GM18858 (cell line): Measurements from ENCODE around the gene DTD1.
A peak's percentile ranks its signal among the peaks of the same experiment; 100 is the strongest.
"Not testable (repeated sequence)": the region's sequence is repeated elsewhere in the genome, so short reads cannot be mapped to it uniquely, and the experiment has no call there.

Source experiments
- ATAC-seq: cut with Tn5 transposase; IDR thresholded peaks from one replicate; pipeline ENCODE4 v1.9.1; 2021; ENCODE audit not compliant: unreplicated experiment

The DTD1 gene

DNA sequence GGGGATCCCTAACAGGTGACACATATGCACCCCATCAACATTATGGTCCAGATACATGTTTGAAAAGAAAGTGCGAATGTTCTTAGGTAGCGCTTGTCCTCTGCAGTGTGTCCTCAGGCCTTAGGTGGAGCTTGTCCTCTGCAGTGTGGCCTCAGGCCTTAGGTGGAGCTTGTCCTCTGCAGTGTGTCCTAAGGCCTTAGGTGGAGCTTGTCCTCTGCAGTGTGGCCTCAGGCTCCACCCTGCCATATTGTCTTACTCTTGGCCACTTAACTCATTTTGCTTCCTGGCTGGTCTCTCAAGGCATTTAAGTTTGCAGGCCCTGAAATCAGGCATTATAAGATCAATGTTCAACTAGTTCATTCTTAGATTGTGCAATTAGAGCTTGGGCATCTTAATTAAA is 151.0 kb downstream of the DTD1 start:
- ATAC-seq, result no peak

- ATAC-seq, result no peak
These were observed 151.9 kb downstream of the DTD1 start for GRCh38 chr20:18739751-18740166.

DNA sequence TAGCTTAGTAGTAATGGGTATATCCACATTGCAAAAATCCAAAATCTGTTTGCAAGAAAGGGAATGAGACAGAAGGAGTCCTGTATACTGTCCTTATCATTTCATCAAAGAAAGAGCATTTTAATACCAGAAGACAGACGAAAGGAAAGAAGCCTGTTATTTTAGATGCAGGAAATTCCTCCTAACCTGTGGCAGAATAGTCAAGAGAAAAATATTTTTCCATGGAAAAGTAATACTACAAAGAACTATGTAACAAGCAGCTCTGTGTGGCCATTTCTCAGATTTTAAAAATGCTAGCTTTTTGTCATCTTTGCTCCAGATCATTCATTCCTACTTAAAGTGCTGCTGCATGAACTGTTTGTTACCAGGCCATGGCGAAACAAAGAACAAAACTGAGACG is 152.9 kb downstream of the DTD1 start:
- ATAC-seq, result no peak

DNA sequence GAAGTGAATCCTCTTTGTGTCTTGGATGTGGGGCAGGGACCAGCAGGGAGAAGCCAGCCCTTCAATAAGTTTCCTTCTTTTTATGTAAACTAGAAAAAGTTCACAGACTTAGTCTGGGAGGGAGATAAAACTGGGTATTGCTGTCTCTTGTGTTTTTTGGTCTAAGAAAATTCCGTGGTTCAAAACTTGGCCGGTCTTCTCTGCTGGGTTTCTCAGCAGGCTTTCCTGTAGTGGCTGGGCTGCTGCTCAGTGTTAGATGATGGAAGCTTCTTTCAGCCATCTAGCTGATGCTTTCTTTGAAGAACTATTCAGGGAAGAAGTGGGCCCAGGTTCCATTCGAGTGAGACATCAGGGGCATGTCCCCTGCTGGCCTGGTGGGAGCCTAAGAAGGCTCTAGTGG is 155.0 kb downstream of the DTD1 start:
- no peak for ATAC-seq

- no peak for ATAC-seq
These were observed 156.0 kb downstream of the DTD1 start for GRCh38 chr20:18743665-18744440.

DNA sequence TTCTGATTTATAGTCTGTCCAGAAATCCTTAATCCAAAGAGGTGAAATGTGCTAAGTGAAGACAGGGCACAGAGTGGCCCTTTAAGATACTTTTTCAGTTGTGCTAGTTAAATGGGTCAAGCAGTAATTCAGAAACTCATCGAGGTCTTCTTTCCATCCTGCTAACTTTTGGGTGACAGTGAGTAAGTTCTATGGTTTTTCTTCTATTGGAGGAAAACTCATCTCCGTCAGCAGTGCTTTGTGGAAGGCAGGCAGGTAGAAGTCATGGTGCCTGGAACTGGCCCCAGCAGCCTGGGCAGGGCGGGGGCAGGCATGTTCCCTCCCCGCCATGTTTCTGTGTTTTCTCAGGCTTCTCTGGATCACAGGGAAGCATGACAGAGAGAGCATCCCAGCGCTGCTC is 159.2 kb downstream of the DTD1 start:
- ATAC-seq, result no peak

- no peak for ATAC-seq
These were observed 161.1 kb downstream of the DTD1 start for GRCh38 chr20:18748987-18749386.

- ATAC-seq, result no peak
These were observed 161.7 kb downstream of the DTD1 start for GRCh38 chr20:18749528-18749927.

DNA sequence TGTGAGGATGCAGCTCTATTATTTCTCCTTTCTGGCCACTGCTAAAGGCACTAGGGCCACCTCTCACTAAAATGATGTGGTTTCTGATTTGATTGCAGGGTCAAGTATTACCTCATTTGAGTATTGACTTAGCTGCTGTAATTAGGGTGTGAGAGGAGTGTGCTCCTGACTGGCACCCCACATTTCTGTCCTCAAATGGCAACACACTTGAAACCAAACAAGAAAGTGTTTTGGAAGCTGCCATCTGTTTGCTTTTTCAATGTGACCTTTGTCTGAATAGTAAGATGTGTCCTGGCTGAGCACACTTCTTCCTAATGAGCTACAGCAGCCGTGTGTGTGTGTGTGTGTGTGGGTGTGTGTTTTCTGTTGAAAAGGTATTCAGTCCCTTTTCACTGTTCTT is 162.9 kb downstream of the DTD1 start:
- no peak for ATAC-seq

DNA sequence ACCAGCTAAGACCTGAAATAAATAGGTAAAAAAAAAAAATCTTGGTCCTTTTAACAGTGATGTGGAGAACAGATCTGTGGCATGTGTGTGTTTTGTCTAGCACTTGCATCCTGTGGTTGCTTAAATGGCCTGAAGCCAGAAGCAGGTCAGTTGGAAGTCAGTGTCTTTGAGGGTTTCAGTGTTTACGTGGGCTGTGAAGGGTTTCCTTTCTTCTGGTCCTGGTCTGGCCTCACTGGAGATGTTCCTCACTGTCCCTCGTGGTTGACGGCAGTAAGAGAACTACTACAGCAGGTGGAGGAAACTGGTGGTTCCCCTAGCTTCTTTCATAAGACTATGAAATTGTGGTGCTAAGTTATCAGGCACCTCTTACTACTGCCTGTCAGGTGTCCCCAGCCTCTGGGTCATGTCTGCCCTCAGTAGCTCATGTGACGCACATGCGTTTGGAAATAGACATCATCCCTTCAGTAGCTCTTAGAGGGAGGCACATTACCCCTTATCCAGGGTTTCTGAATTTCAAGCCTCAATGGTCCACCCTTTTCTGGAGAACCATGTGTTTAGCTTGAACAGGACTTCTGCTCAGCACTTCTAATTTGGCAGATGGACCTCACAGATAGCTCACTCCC is 166.3 kb downstream of the DTD1 start:
- ATAC-seq, result peak; percentile 96

- ATAC-seq, result no peak
These were observed 166.8 kb downstream of the DTD1 start for GRCh38 chr20:18754653-18755045.

DNA sequence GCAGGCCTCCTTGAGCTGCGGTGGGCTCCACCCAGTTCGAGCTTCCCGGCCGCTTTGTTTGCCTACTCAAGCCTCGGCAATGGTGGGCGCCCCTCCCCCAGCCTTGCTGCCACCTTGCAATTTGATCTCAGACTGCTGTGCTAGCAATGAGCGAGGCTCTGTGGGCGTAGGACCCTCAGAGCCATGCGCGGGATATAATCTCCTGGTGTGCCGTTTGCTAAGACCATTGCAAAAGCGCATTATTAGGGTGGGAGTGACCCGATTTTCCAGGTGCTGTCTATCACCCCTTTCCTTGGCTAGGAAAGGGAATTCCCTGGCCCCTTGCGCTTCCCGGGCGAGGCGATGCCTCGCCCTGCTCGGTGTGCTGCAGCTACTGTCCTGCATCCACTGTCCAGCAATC is 173.0 kb downstream of the DTD1 start:
- ATAC-seq, result not testable (repeated sequence)

GRCh38 chr20:18767676-18768075 is 179.8 kb downstream of the DTD1 start:
- no peak for ATAC-seq

DNA sequence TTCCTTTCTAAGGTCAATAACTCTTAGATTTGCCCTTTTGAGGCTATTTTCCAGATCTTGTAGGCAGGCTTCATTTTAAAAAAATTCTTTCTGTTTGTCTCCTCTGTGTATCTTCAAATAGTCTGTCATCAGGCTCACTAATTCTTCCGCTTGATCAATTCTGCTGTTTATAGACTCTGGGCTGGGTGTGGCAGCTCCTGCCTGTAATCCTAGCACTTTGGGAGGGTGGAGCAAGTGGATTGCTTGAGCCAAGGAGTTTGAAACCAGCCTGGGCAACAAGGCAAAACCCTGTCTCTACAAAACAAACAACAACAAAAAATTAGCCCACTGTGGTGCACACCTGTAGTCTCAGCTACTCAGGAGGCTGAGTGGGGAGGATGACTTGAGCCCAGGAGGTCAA is 185.7 kb downstream of the DTD1 start:
- no peak for ATAC-seq

DNA sequence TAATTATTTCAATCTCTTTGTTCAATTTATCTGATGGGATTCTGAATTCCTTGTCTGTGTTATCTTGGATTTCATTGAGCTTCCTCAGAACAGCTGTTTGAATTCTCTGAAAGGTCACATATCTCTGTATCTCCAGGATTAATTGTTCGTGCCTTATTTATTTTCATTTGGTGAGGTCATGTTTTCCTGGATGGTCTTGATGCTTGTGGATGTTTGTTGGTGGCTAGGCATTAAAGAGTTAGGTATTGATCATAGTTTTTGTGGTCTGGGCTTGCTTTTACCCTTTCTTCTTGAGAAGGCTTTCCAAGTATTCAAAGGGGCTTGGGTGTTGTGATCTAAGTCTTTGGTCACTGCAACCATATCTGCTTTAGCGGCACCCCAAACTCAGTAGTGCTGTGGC is 186.4 kb downstream of the DTD1 start:
- ATAC-seq, result no peak

DNA sequence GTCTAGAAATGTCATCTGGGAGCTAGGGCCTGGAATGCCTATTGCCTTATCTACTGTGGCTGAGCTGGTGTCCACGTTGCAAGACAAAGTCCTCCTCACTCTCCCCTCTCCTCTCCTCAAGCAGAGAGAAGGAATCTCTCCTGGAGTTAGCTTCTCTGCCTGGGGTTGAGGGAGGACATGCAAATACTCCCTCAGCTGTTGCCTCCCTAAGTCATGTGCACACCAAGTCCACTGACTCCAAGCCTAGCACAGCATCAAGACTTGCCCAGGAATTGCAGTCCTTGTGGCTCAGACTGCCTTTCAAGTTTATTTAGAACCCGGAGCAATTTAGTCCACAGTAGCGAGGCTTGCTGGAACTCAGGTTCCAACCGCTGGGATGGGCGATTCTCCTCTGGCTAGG is 187.8 kb downstream of the DTD1 start:
- no peak for ATAC-seq

- no peak for ATAC-seq
These were observed 191.0 kb downstream of the DTD1 start for GRCh38 chr20:18778690-18779392.

- ATAC-seq, result no peak
These were observed 192.7 kb downstream of the DTD1 start for GRCh38 chr20:18780385-18781130.

DNA sequence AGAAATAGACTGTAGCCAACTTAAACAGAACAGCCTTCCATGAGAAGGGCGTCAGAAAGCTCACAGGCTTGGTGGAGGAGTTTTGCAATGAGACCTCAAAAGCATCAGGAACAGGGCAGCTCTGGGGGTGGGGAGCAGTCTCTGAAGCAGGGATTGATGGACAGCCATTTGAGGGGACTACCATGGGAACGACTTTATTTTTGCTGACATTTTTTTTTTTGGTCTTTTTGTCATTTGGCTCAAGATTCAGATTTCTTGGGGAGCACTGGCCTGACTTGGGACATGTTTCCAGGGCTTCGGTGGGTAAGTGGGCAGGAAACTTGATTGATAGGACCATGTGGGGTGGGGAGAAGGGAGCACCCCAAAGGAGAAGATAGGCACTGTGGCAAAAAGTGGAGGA is 193.7 kb downstream of the DTD1 start:
- ATAC-seq, result no peak

GRCh38 chr20:18783385-18783959 is 195.6 kb downstream of the DTD1 start:
- no peak for ATAC-seq

- not testable (repeated sequence) for ATAC-seq
These were observed 199.2 kb downstream of the DTD1 start for GRCh38 chr20:18787046-18787445.
